Natural killer cell (primary cell): ENCODE measurements around the gene DRC7. TPM values are rescaled to one million over a fixed set of nuclear protein-coding genes. Genes with fewer than 3 reads are reported as not detected.

ENCODE experiments used
- ATAC-seq, 3 donors: fragments of 150-1000 bp in 2 of 3; fragments of 200-7000 bp in 1 of 3; cut with Tn5 transposase; 1 replicate in 1 of 3; 2 replicates in 2 of 3; pipeline ENCODE4 v1.10.0; 2021; ENCODE audit warnings: mild to moderate bottlenecking in 2 of 3, moderate library complexity in 2 of 3
- DNase-seq, 2 donors: peaks; one replicate each; pipeline versions ENCODE4 v3.0.0 to v3.0.0-alpha.2; 2013 to 2021; ENCODE audit warnings: mixed read lengths in 1 of 2
- H3K27ac ChIP-seq: one replicate; pipeline ENCODE4 v1.5.1; 2013; ENCODE audit warnings: mild to moderate bottlenecking, low read length
- H3K27me3 ChIP-seq: one replicate; pipeline ENCODE4 v1.6.1; 2013; ENCODE audit warnings: low read length; ENCODE audit not compliant: control insufficient read depth, insufficient read depth
- H3K36me3 ChIP-seq: one replicate; pipeline ENCODE4 v1.6.1; 2013; ENCODE audit warnings: low read length; ENCODE audit not compliant: control insufficient read depth, insufficient read depth
- H3K4me1 ChIP-seq: one replicate; pipeline ENCODE4 v1.6.1; 2013; ENCODE audit warnings: low read length; ENCODE audit not compliant: control insufficient read depth, insufficient read depth
- H3K4me3 ChIP-seq: one replicate; pipeline ENCODE4 v1.5.1; 2013; ENCODE audit warnings: low read length
- H3K9me3 ChIP-seq: one replicate; pipeline ENCODE4 v1.6.1; 2013; ENCODE audit warnings: low read length; ENCODE audit not compliant: control insufficient read depth, insufficient read depth
- H3K27ac Mint-ChIP-seq, 2 donors: one replicate each; pipeline ENCODE4 v1.8.0; 2022; ENCODE audit warnings: mild to moderate bottlenecking in 2 of 2, mixed read lengths in 2 of 2, moderate library complexity in 1 of 2
- H3K27me3 Mint-ChIP-seq, 2 donors: one replicate each; pipeline ENCODE4 v1.8.0; 2022; ENCODE audit warnings: low read depth in 2 of 2, mixed read lengths in 2 of 2
- H3K36me3 Mint-ChIP-seq: one replicate; pipeline ENCODE4 v1.8.0; 2022; ENCODE audit warnings: mixed read lengths
- H3K4me1 Mint-ChIP-seq, 2 donors: one replicate each; pipeline ENCODE4 v1.8.0; 2022; ENCODE audit warnings: mixed read lengths in 2 of 2
- H3K4me3 Mint-ChIP-seq: one replicate; pipeline ENCODE4 v1.8.0; 2022; ENCODE audit warnings: mild to moderate bottlenecking, moderate library complexity, mixed read lengths
- H3K9me3 Mint-ChIP-seq, 2 donors: one replicate each; pipeline ENCODE4 v1.8.0; 2022; ENCODE audit warnings: mixed read lengths in 2 of 2
- WGBS: methylation state at CpG from one replicate; pipeline ENCODE4 v1.1.7; 2013; ENCODE audit warnings: missing lambda C conversion rate; ENCODE audit not compliant: insufficient coverage; 5-methylcytosine and 5-hydroxymethylcytosine counted together
- intact Hi-C: fragments of 100-400 bp; cut with micrococcal nuclease; formaldehyde crosslinking; loops from one replicate; pipeline ENCODE4 v1.14.2; 2022
- total RNA-seq, 4 donors: library from RNA; stranded (reverse); fragments of 120-200 nt in 1 of 4; gene quantifications; one replicate each; pipeline versions ENCODE4 v1.2.3 to v1.2.4, GENCODE V29; 2013 to 2022
- TF ChIP-seq, protein P1 (sequence below): fragments of 200-600 bp; IDR thresholded peaks from one replicate; pipeline ENCODE4 v1.8.0; 2022; ENCODE audit warnings: antibody characterized with exemption

DRC7 gene
- total RNA-seq, 3 donors from 2014 or later (not counting 1 experiment from before 2014, with no cell fraction given) = 0.33 TPM; not detected in 2

GRCh38 chr16:57701759-57702371 is 7.3 kb downstream of the DRC7 start:
- Histone ChIP-seq H3K9me3 (no peaks in the 10 kb centered on the region), H3K4me3 (no peak overlapping the region), H3K27ac (no peak overlapping the region), H3K36me3 (no peaks in the 10 kb centered on the region), H3K27me3 (no peaks in the 10 kb centered on the region), H3K4me1 (no peaks in the 10 kb centered on the region)
- TF ChIP-seq, protein P1, sequence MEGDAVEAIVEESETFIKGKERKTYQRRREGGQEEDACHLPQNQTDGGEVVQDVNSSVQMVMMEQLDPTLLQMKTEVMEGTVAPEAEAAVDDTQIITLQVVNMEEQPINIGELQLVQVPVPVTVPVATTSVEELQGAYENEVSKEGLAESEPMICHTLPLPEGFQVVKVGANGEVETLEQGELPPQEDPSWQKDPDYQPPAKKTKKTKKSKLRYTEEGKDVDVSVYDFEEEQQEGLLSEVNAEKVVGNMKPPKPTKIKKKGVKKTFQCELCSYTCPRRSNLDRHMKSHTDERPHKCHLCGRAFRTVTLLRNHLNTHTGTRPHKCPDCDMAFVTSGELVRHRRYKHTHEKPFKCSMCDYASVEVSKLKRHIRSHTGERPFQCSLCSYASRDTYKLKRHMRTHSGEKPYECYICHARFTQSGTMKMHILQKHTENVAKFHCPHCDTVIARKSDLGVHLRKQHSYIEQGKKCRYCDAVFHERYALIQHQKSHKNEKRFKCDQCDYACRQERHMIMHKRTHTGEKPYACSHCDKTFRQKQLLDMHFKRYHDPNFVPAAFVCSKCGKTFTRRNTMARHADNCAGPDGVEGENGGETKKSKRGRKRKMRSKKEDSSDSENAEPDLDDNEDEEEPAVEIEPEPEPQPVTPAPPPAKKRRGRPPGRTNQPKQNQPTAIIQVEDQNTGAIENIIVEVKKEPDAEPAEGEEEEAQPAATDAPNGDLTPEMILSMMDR = no peak
- no peaks in the 10 kb centered on the region for H3K9me3 Mint-ChIP-seq
- H3K36me3 Mint-ChIP-seq = no peaks in the 10 kb centered on the region
- H3K4me3 Mint-ChIP-seq = no peak overlapping the region
- DNase-seq = no peak
- ATAC-seq = no peak
- no peak overlapping the region for H3K27ac Mint-ChIP-seq
- no peaks in the 10 kb centered on the region for H3K4me1 Mint-ChIP-seq
- 89% methylated on average over 23 of the region's 23 CpGs for WGBS
- intact Hi-C loops = no loop called here
- H3K27me3 Mint-ChIP-seq = no peaks in the 10 kb centered on the region

DNA sequence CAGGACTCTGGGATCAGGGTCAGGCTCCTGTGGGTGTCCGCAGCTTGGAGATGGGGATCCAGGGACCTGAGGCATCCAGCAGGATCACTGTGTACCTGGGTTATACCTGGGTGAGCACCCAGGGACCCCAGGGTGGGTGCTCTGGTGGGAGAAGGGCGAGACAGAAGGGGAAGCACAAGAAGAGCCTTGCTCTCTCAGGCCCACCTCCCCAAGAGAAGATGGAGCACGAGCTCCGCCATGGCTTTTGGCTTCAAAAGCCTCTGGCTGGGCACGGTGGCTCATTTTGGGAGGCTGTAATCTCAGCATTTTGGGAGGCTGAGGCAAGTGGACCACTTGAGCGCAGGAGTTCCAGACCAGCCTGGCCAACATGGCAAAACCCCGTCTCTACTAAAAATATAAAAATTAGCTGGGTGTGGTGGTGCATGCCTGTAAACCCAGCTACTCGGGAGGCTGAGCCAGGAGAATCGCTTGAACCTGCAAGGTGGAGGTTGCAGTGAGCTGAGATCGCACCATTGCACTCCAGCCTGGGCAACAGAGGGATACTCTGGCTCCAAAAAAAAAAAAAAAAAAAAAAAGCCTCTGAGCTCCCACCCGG is 8.9 kb downstream of the DRC7 start:
- TF ChIP-seq, protein P1 = no peak
- DNase-seq (no peak), ATAC-seq (no peak)
- Histone ChIP-seq H3K4me3 (no peak overlapping the region), H3K4me1 (no peaks in the 10 kb centered on the region), H3K27me3 (no peaks in the 10 kb centered on the region), H3K36me3 (no peaks in the 10 kb centered on the region), H3K9me3 (no peaks in the 10 kb centered on the region), H3K27ac (no peak overlapping the region)
- no peaks in the 10 kb centered on the region for H3K4me1 Mint-ChIP-seq
- intact Hi-C loops = no loop called here
- H3K36me3 Mint-ChIP-seq = no peaks in the 10 kb centered on the region
- no peaks in the 10 kb centered on the region for H3K9me3 Mint-ChIP-seq
- no peak overlapping the region for H3K27ac Mint-ChIP-seq
- 88% methylated on average over 10 of the region's 11 CpGs for WGBS
- H3K27me3 Mint-ChIP-seq = no peaks in the 10 kb centered on the region
- no peak overlapping the region for H3K4me3 Mint-ChIP-seq

DNA sequence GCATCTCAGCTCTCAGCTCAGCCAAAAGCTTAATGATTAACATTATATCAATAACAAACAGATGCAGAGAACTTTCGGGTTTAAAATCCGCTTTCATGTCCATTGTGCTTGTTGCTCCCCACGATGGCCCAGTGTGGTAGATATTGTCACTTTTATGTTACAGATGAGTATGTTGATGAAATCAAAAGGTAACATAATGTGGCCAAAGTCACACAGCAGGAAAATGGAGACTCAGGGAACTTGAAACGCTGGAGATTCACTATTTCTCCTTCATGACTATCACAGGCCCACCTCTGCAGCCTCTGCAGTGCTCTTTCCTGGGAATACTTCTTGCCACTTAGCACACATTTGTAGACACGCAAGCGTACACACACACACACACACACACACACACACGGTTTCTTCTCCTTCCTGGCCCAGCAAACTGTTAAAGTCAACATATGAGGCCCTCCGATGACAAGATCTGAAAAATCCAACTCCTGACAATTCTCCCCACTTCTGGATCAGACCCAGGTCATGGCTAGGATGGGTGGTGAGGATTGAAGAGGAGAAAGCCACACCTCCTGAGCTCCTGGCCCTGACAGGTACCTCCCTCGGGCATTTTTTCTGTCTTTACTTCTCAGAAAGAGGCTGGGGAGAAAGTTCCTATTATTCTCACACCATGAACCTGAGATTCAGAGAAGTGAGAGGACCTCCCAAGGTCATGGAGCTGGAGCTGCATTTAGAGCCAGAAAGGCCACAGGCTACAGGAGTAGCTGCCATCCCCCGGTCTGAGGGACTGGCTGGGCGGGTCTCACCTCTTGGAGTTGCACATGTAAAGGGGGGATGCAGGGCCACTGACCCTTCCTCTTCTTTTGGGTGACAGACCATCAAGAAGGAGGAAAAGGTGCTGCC is 9.7 kb downstream of the DRC7 start:
- TF ChIP-seq, protein P1 = no peak
- H3K36me3 ChIP-seq = no peaks in the 10 kb centered on the region
- Mint-ChIP-seq H3K4me1 (no peaks in the 10 kb centered on the region), H3K27me3 (no peaks in the 10 kb centered on the region), H3K27ac (no peak overlapping the region), H3K4me3 (no peak overlapping the region), H3K36me3 (no peaks in the 10 kb centered on the region), H3K9me3 (no peaks in the 10 kb centered on the region)
- 75% methylated on average over 10 of the region's 11 CpGs for WGBS
- H3K27ac ChIP-seq = no peak overlapping the region
- intact Hi-C loops = no loop called here
- no peaks in the 10 kb centered on the region for H3K27me3 ChIP-seq
- H3K4me1 ChIP-seq = no peaks in the 10 kb centered on the region
- DNase-seq = no peak
- no peak for ATAC-seq
- H3K4me3 ChIP-seq = no peak overlapping the region
- H3K9me3 ChIP-seq = no peaks in the 10 kb centered on the region
